Nucleus accumbens (tissue), 56 donors: ENCODE measurements around the gene TSPAN7.
A peak's percentile ranks its signal among the peaks of the same experiment; 100 is the strongest.

ENCODE experiments used
- DNase-seq, 56 donors: peaks; one replicate each; lab custom pipeline; 2025; lab: John Stamatoyannopoulos, UW

TSPAN7 gene

DNA sequence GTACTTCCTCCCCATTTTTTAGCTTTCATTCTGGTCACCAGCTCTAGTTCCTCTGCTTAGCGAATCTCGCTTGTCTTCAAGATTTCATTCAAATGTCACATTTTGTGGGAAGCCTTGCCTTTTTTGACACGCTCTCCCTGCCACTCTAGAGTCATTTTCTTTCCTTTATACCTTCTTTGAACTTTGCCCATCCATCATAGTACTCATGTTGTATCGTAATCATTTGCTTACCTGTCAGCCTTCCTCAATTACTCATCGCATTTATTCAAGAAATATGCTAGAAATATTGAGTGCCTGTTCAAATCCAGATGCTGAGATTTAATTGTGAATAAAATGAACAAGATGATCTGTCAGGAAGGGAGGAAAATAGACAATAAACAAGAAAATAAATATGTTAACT, 21.8 kb downstream of the TSPAN7 start:
- no peak for DNase-seq

DNA sequence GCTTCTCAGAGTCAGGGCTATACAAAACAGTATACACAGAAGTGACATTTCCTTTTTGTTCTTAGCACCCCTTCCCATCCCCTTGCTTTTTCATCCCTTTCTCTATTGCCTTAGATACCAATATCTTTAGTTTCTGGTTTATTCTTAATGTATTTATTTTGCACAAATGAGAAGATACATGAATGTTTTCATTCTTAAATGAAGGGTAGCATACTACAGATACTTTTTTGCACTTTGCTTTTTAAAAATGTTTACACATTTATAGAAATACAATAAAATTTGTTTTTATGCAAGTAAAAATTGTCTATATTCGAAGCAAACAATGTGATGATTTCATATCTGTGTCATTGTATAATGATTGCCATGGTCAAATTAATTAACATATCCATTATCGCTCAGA, 33.1 kb downstream of the TSPAN7 start:
- no peak for DNase-seq

DNA sequence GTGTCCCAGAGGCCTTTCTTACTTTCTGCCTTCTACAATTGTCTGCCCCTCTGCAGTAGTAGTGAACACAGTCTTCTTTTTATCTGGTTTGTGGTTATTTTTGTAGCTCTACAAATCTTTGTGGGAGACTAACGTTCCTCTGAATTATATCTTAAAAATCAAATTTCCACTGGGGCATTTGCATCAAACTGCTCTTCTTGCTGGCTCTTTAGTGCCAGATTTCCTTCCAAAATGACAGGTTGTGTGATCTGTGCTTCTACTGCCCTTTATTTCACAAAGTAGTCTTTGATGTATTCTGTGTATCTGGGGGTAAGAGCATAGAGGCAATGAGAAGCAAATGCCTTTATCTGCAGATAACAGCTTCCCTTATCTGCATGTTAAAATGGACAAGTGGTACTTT, 34.5 kb downstream of the TSPAN7 start:
- no peak for DNase-seq

DNA sequence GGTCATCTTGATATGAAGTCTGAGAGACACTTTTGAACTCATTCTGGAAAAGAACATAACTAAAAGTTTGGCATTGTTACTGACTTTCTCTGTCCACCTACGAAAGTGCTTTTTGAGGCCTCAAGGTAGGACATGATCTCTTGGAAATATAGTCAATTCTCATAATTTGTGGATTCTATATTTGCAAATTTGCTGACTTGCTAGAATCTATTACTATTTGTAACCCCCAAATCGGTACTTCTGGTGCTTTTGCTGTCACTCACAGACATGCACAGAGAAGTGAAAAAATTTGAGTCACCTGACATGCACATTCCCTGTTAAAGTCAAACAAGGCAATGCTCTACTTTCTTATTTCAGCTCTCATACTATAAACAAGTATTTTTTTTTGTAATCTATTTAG, 35.6 kb downstream of the TSPAN7 start:
- no peak for DNase-seq

DNA sequence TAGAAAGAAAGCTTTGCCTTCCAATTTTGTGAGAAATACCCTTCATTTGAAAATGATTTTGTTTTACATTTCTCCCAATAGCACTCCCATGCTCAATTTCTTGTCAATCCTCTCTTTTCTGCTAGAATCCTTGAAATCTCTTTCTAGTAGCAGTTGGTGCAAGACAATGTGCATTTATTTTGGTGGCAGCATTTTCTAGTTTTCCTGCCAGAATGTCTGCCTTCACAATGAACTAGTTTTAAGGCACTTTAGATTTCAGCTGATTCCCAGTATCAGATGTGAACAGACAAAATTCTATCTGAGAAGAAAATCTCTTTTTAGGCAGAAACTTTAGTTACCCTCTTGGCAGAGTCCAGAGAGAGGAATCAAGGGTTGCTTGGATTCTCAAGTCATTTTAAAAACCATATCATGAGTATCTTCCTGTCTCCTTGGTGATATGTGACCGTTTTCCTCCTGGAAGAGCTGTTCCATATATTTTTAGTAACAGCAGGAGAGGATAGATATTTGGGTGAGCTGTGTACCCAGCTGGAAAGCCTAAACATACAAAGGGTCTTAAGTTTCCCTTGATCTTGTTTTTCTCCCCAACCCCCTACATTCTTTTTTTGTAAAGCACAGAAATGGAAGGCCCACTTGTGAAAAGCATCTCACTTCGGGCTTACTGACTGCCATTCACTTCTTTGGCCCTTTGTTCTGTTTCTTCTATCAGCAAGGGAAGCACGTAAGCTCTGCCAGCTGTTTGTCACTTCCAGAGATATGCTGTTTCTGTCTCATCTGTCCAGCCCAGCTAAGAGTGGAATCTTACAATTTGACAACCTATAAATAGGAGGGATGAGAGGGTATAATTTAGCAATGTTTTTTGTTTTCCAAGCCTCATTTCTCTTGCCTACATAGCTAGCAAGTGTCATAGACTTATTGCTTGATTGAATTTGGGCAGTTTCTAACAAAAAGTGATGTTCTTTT, 38.7 kb downstream of the TSPAN7 start:
- no peak for DNase-seq

DNA sequence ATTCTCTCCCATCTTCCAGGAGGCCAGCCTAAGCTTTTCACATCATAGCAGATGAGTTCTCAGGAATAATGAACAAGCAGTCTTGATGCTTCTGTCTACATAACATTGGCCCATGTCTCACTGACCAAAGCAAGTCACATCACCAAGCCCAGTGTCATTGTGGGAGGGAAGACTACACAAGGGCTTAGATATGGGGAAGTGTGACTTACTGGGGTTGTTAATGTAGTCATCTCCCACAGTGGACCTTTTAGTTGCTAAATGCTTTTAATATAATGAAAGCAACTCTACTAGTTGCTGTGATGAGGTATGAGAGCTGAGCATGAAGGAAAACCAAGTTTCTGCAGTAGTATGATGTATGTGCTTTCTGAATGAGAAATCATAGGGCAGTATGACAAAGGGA, 40.5 kb downstream of the TSPAN7 start:
- DNase-seq, result no peak

DNA sequence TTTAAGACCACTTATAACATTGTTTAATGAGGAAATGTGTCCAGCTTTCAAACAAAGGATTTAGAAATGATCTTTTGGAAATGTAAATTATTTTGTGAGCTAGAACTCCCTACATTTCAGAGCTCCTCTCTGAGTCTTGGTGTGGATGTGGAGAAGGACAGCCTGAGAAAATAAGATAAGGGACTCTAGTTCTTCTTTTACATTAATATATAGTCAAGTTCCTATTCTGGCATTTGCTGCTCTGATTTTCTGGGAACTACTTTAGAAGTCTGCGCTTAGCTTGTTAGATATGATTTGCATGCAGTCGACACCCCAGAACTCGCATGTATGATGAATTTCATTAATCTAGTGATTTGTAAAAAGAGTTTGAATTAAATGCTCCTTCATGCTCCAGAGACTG, 45.5 kb downstream of the TSPAN7 start:
- no peak for DNase-seq

DNA sequence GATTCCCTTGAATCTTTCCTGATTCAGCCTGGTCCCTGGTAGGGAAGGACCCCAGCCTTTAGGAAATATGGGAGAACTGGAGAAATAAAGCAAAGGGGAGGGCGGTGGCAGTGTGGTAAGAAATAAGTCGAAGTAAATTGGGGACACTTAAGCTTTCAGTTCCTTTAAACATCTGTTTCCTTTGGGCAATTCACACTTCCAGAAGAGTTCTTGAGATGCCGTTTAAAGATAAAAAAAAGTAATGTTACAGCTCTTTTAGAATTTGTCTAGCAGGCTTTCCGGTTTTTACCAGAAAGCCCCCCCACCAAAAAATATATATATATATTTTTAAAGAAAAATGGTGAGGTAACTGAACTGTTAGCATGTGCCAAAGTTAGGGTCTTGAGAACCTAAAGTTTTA, 46.6 kb downstream of the TSPAN7 start:
- no peak for DNase-seq

DNA sequence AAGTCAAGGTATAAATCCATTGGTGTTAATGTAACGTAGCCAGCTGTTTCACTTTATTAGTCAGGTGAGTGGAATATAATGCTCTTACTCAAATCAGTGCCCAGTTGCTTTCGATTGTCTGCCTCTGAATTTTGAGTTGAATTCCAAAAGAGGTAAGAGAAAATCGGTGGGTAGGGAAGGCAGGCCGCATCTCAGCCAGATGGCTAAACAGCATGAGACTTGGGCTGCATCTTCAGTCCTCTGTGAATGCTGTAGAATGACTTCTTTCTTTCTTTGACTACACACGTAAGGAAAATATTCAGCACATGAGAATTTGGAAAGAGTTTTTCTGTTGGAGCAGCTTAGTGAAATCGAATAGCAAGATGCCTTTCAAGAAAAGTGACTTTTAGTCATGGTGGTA, 49.5 kb downstream of the TSPAN7 start:
- DNase-seq, result no peak

DNA sequence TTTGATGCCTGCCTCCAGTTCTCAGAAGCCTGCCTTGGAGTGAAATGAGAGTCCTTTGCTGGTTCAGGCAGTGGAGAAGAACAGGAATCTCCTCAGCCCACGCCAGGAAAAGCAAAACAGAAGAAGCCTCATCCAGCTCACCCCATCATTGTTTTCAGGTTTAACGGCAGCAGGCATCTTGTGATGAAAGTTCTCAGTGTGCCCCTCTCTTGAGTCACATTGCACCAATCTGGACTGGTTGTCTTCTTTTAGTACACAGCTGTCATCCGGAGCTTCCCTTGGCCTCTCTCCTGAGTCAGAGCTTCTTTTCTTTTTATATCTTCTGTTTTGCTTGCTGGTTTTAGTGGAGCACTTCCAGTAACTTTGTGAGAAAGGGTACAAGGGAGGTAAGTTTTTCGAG, 50.9 kb downstream of the TSPAN7 start:
- DNase-seq, result no peak

DNA sequence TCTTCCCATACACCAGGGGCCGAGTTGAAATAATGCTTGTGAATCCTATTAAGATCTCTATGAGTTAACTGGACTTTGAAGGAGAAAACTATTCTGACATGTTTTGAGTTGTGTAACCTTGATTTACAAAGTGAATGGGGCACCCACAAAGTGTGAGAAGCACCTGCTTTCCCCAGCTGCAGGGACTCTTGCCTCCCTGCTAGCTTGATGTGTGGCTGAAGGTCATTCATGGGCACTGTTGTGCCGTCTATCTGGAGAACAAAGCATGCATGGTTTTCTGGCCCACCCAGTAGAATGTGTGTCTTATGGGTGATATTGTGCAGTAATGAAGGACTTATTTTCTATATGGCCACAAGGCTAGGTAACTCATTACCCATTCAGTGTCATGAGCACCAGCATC, 53.1 kb downstream of the TSPAN7 start:
- DNase-seq, result no peak

DNA sequence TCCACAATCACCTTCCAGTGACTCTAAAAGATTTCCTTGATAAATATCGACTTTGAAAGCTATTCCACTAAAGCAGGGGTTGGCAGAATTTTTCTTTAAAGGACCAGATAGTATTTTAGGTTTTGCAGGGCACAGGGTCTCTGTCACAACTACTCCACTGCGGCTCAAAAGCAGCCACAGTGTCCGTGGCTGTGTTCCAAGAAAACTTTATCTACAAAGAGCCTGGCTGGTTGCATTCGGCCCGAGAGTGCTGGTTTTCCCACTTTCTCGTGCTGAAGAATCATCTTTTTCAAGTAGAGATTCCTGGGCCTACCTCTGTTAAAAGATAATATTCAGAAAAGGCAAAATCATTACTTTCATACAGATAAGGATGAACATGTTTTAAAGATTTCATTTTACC, 55.6 kb downstream of the TSPAN7 start:
- DNase-seq, result no peak

DNA sequence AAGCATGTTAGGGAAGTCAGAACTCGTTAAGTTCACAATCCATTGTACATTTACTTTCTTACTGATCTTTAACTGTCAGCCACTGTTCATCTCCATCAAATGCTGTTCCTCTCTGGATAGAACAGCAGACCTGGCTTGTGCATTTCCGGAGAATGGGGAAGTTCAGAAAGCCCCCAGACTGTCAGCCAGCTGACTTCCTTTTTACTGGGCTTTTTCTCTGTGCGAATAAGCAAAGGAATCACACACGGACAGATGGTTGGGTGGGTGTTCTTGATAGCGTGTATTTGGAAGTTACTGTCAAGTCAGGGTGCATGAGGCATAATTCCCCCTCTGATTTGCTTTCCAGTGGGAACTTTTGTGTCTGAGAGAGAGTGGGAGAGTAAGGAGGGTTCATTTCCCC, 56.8 kb downstream of the TSPAN7 start:
- no peak for DNase-seq

DNA sequence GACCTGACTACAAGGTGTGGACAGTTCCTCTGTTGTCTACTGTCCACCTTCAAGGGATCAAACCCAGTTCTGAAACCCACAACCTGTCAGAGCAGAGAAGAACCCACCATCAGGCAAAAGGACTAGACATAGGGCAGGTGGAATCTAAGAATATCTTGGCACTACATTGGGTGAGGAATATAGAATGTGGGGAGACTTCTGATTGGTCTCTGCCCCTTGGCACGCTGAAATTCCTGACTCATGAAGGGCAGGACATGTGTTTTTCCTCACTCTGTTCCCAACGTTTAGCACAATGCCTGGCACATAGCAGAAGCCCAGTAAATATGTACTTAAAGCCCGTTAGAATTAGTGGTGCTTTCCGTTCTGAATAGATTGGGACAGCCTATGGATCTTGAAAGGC, 59.3 kb downstream of the TSPAN7 start:
- DNase-seq, result no peak

DNA sequence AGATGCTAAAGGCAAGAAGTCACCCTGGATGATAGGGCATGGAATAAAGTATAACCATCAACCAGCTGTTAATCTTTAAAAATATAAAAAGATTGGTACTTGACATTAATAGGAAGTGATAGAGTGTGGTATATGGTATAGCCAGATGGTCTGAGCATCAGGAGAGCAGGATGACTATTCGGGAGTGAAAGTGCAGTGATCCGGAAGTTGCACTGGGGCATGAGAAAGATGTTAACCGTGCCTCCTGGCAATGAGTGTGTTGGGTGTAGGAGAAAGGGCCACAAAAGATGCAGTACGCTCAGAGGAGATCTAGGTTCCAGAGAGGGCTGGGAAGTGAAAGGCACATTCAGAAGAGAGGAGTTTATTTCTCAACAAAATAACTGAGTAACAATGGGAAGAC, 65.0 kb downstream of the TSPAN7 start:
- DNase-seq, result no peak

DNA sequence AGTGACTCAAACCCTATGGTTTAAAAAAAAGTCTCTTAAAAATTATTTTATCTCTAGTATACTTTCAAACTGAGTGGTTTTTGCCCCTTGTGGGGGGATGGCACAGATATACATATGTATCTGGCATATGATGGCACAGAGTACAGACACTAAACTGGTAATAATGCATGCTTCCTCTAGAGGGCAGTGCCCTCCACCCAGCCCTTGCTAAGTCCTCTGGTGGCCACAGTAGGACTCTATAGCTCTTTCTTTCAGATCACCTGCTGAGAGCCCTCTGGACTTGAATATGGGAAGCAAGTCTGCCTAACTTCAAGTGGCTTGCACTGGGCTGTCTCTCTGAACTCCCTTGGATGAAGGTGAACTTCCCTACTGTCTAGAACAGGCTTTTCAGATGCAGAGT, 66.3 kb downstream of the TSPAN7 start:
- DNase-seq, result no peak

DNA sequence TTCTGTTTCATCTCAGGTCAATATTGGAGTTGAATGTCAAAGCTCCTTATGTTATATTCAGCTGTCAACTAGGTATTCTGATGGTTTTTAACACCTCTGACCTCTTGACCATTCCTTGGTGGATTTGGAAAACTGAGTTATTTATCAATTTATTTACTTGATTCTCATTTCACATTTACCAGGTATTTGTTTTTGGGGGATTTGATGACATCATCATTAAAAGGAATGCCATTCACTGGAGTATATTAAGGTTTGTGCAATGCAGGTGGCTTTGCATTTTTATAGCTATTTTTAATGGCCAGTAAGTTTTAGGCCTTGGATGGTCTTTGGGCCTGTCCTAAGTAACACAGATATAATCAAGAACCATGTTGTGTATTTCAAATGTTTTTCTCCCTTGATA, 67.2 kb downstream of the TSPAN7 start:
- no peak for DNase-seq

DNA sequence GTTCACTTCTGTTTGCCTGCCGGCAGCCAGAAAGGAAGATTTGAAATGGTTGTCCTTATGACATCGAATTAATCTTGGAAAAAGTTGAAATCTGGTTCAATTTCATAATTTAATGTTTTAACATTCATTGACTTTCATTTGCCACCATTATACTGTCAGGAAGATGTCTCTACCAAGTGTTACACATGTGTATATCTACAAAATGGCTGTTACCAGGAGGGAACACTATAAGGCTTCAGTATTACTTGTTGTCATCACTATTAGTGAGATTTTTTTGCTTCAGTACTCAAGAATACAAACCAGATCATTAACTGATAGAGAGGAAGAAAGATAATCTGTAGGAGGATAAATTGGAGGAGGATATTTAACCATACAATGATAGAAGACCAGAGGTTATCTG, 71.2 kb downstream of the TSPAN7 start:
- no peak for DNase-seq

DNA sequence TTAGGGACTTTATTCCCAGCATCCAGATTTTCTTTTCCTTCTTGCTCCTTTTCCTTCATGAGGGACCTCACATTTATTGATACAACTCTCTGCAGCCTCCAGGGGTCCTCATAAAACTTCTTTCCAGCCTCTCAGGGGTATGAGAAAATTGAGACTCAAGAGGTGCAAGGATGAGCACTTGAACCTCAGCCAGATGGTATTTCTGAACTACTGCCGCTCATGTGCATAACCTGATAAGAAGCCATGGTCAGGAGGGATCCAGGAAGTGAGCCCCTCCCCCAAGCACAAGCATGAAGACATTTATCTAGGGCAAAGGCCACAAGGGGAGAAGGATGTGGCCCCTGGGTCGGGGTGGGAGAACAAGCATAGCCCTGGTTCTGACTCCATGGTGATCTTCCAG, 73.3 kb downstream of the TSPAN7 start:
- DNase-seq, result no peak

DNA sequence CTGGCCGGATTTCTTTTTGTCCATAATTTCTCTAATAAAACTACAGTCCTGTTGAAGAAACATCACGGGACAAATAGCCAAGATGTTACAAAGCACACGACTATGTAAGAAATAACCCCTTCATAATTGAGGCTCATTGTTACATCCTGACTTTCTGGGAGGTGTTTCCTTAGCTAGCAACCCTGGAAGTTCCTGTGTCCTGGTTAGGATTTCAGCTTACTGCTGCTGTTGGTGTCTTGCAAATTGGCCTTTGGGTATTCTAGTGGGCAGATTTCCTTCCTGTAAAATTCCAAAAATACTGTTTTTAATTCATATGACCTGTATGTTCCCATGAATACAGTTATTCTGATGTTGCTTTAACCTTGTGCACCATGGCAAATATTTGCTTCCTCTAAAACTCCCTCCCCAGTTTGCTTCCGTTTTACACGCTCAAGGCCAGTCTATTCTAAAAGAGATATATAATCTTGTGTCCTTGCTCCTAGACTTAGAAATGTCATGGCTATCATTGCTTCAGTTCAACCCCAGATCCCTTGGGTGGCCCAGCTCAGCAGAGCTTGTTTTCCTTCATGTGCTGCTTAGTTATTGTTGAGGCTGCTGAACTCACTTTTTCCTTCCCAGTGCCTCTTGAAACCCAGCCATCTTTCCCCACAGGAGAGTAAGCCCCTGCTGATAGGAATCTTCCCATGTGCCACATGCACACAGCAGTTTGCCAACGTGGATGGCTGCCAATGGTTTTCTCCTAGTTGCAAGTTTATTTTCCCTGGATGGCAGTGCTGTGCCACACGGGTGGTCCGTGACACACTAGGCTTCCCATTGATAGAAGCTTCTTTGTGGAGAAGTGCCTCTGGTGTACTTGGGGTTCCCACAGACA, 75.8 kb downstream of the TSPAN7 start:
- peak in 13 of 56 donors; percentile 1 to 59 (median 4) for DNase-seq

DNA sequence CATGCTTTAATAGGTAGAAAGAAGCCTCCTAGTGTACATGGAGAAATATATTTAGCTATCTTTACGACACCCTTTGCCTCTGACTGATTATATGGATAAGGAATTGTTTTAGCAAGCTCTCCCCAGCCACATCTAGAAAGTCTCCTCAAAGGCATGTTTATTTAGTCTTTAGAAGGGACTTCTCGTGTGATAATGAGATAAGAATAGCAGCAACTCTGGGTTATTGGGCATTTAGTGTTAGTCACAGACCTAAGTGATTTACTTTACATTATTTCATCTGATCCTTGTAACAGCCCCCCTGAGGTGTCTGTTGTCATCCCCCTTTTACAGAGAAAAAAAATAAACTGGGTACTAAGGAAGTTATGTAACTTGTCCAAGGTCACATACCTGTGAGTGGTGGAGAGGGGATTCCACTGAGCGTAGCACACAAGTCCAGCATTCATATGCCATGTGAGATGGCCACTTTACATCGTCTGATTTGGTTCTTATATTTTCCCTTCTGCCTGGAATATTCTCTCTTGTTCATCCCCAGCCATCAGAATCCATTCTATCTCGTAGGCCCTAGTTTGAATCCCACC, 77.7 kb downstream of the TSPAN7 start:
- DNase-seq, result no peak
